SK-N-MC (cell line): Measurements from ENCODE around the gene ATP6V1A.

Source experiments
- DNase-seq: peaks from one replicate; pipeline ENCODE4 v3.0.0-alpha.2; 2011; ENCODE audit warnings: low read depth, low spot score
- H3K27ac ChIP-seq: fragments of 200-600 bp; sonication (generic); 2 replicates; pipeline ENCODE4 v1.5.1; 2016; ENCODE audit warnings: mixed run types
- H3K36me3 ChIP-seq: fragments of 200-600 bp; sonication (generic); 2 replicates; pipeline ENCODE4 v1.6.1; 2017; ENCODE audit warnings: antibody characterized with exemption, low read length, mixed read lengths; ENCODE audit not compliant: insufficient read depth
- H3K4me3 ChIP-seq: fragments of 200-600 bp; sonication (generic); 2 replicates; pipeline ENCODE4 v1.5.1; 2016
- H3K9ac ChIP-seq: fragments of 200-600 bp; sonication (generic); 2 replicates; pipeline ENCODE4 v1.8.0; 2017; ENCODE audit warnings: mixed run types, mixed read lengths; ENCODE audit not compliant: insufficient read length
- H3K9me3 ChIP-seq: fragments of 200-600 bp; sonication (generic); 2 replicates; pipeline ENCODE4 v1.6.1; 2017; ENCODE audit warnings: low read depth, mild to moderate bottlenecking, antibody characterized with exemption, low read length, moderate library complexity, mixed read lengths
- EZH2 ChIP-seq: fragments of 200-600 bp; sonication (generic); IDR thresholded peaks from one replicate; pipeline ENCODE4 v1.6.1; 2017; ENCODE audit warnings: antibody characterized with exemption
- FOXP2 ChIP-seq: optimal IDR thresholded peaks from 2 replicates; pipeline ENCODE3; 2011; ENCODE audit warnings: mild to moderate bottlenecking, moderate library complexity; ENCODE audit not compliant: insufficient read depth; ENCODE audit errors: extremely low read length, control extremely low read depth
- POLR2AphosphoS5 ChIP-seq: IDR thresholded peaks from 2 replicates; pipeline ENCODE4 v1.6.1; 2012; ENCODE audit warnings: mild to moderate bottlenecking, low read depth, low read length, borderline replicate concordance

ATP6V1A gene

DNA sequence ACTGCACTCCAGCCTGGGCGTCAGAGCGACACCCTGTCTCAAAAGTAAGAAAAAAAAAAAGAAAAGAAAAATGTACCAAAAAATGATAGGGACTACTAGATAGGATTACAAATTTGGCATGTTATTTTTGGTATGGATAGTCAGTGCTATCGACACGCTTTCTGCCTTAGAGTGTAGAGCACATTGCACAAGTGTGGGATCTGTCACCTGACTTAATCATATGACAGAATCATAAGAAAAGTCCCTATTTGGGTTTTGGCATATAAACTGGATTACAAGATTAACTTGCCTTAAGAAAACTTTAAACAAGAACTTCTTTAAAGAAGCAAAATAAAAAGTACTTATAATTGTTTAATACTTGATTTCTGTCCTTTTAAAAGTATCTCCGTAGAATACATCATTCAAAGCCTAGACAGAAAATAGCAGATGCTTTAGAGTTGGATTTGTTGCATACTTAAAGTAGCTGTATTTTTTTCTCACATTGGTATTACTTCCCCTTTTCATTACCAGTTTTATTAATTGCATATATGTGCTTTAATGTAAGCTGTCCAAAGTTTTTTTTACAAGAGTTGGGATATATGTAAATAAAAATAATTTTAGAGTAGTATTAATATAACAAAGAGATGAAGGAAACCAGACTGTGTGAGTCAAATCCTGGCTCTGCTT, 7.8 kb downstream of the ATP6V1A start:
- DNase-seq = no peak
- H3K9ac ChIP-seq = no peak overlapping the region
- no peak for TF ChIP-seq EZH2
- H3K4me3 ChIP-seq = no peak overlapping the region
- 0 out of 2 replicates have a peak, but pooled peaks cover 3% of the 10 kb centered on the region for H3K36me3 ChIP-seq
- no peaks in the 10 kb centered on the region for H3K9me3 ChIP-seq
- H3K27ac ChIP-seq = no peak overlapping the region

DNA sequence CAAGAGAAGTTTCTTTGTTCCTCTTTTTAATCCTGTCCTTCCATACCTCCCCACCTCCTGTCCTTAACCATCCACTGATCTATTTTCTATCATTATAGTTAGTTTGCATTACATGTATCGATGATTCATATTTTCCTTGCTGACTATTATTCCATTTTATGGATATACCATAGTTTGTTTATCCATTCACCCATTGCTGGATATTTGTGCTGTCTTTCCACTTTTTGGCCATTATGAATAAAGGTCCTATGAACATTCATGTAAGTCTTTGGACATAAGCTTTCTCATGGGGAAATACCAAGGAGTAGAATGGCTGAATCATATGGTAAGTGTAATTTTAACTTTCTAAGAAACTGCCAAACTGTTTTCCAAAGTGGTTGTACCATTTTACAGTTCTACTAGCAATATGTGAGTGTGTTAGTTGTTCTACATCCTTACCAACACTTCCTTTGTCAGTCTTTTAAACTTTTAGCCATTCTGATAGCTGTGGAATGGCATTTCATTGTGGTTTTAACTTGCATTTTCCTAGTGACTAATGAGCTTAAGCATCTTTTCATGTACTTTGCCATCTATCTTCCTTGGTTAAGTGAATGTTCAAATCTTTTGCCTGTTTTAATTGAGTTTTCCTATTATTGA, 11.7 kb downstream of the ATP6V1A start:
- no peak for DNase-seq
- H3K4me3 ChIP-seq = no peak overlapping the region
- TF ChIP-seq EZH2 = no peak
- no peak for TF ChIP-seq FOXP2
- no peak for TF ChIP-seq POLR2AphosphoS5

DNA sequence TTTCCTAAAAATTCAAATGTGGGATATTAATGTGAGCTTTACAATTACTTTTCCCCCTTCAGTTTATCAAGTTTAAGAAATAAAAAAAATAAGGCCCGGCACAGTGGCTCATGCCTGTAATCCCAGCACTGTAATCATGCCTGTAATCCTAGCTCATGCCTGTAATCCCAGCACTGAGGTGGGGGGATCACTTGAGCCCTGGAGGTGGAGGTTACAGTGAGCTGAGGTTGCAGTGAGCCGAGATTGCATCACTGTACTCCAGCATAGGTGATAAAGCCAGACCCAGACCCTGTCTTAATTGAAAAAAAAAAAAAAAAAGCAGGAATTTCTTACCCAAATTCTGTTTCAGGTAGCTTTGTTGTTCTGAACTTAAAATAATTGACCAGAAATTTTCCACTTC, 17.9 kb downstream of the ATP6V1A start:
- no peak overlapping the region for H3K4me3 ChIP-seq
- no peak for DNase-seq
- no peaks in the 10 kb centered on the region for H3K36me3 ChIP-seq
- H3K9ac ChIP-seq = no peak overlapping the region
- no peak for TF ChIP-seq FOXP2
- TF ChIP-seq POLR2AphosphoS5 = no peak
- no peak for TF ChIP-seq EZH2
- no peaks in the 10 kb centered on the region for H3K9me3 ChIP-seq
- H3K27ac ChIP-seq = no peak overlapping the region

More for the DNA sequence above, 11.7 kb downstream of the ATP6V1A start:
- no peaks in the 10 kb centered on the region for H3K9me3 ChIP-seq
- H3K27ac ChIP-seq = no peak overlapping the region
- H3K36me3 ChIP-seq = 0 out of 2 replicates have a peak, but pooled peaks cover 3% of the 10 kb centered on the region
- no peak overlapping the region for H3K9ac ChIP-seq

DNA sequence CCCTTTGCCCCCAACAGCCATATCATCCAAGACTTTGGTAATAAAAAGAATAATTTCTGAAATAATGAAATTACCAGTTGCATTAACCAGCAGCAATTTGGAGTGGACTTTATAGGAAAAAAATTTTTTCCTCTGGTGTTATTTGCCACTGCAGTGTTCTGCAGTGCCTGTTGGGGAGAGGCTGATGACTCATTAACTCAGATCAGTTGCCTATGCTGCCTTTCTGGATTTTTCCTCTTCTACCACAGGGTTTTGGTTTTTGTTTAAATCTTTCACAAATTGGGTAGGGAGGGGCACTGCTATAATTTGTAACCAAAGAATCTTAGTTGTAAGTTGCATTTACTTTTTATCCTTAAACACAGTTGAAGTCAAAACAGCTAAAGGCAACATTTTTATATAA, 22.7 kb downstream of the ATP6V1A start:
- TF ChIP-seq FOXP2 (no peak), POLR2AphosphoS5 (no peak), EZH2 (no peak)
- Histone ChIP-seq H3K36me3 (no peaks in the 10 kb centered on the region), H3K9me3 (no peaks in the 10 kb centered on the region), H3K4me3 (no peak overlapping the region), H3K27ac (no peak overlapping the region), H3K9ac (no peak overlapping the region)
- no peak for DNase-seq

DNA sequence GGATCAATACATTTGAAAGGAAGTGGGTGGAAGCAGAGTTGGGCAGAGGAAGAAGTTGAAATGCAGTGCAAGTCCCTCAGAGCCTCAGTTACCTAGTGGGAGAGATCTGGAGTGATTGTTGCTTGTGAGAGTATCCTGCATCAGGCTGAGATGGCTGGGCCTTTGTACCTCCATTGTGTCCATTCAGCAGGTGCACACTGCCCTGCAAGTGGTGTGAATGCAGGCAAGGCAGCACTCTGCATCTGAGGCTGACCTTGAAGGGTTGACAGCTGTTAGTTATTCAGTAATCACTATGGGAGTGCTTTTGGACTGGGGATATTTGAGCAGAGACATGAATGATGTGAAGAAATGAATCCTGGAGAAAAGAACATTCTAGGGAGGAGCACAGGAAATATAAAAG, 25.2 kb downstream of the ATP6V1A start:
- no peak for TF ChIP-seq POLR2AphosphoS5
- TF ChIP-seq FOXP2 = no peak
- no peak for TF ChIP-seq EZH2
- H3K9ac ChIP-seq = no peak overlapping the region
- no peak overlapping the region for H3K4me3 ChIP-seq
- DNase-seq = no peak
- no peaks in the 10 kb centered on the region for H3K9me3 ChIP-seq
- H3K36me3 ChIP-seq = no peaks in the 10 kb centered on the region
- no peak overlapping the region for H3K27ac ChIP-seq

DNA sequence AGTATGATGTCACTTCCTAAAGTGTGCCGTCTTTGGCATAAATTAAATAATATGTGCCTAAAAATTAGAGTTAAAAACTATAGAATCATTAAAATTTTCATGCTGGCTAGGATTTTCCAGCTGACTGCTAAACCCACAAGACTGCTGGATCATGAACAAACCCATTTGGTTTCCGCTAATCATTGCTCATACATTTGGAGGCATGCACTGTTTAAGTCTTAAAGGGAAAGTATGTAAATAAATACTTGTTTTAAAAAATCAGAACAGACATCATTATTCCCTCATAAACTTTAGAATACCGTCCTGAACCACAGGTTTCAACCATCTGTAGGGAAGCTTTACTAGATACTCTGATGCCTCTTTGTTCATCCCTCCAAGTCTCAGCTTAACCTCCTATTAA, 26.5 kb downstream of the ATP6V1A start:
- no peak overlapping the region for H3K9ac ChIP-seq
- H3K4me3 ChIP-seq = no peak overlapping the region
- TF ChIP-seq FOXP2 (no peak), POLR2AphosphoS5 (no peak), EZH2 (no peak)
- no peaks in the 10 kb centered on the region for H3K9me3 ChIP-seq
- no peaks in the 10 kb centered on the region for H3K36me3 ChIP-seq
- H3K27ac ChIP-seq = no peak overlapping the region
- DNase-seq = no peak

DNA sequence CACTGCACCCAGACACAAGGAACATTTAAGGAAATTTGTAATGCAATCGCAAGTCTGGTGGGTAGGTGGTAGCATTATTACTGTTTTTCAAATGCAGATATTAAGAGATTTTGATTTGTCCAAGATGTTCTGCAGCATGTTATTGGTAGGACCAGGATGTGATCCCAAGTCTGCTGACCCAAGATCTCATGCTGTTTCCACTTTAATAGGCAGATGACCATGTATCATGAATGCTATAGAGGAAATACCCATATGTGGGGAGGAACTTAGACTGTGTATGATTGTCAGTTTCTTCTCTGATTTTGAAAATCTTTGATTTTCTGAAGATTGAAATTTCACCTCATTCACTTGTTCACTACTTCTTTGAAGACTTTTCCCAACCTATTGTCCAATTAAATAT, 28.7 kb downstream of the ATP6V1A start:
- DNase-seq = no peak
- H3K27ac ChIP-seq = no peak overlapping the region
- no peaks in the 10 kb centered on the region for H3K36me3 ChIP-seq
- H3K4me3 ChIP-seq = no peak overlapping the region
- no peak overlapping the region for H3K9ac ChIP-seq
- TF ChIP-seq FOXP2 = no peak
- TF ChIP-seq POLR2AphosphoS5 = no peak
- no peak for TF ChIP-seq EZH2
- H3K9me3 ChIP-seq = no peaks in the 10 kb centered on the region

DNA sequence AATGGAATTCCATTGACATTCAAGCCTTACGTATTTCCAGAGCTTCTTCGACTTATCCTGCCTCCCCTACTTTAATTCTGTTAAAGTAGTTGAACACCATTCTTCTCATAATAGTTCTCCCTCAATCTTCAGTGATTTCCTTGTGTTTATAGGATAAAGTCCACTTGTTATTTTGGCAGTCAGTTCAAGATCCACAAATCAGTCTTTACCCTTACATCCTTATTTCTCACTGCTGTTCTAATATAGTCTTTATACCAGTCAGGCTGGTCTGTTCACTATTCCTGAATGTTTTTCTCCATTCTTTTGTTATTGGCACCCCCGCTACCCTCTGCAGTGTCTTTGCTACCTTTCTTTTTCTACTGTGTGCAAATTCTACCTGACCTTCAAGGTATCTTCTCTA, 29.7 kb downstream of the ATP6V1A start:
- no peaks in the 10 kb centered on the region; the same call in 1 of the 2 replicates for H3K36me3 ChIP-seq
- no peak overlapping the region; the same call in 1 of the 2 replicates for H3K27ac ChIP-seq
- no peak for DNase-seq
- H3K9me3 ChIP-seq = no peaks in the 10 kb centered on the region
- no peak for TF ChIP-seq FOXP2
- TF ChIP-seq POLR2AphosphoS5 = no peak
- no peak for TF ChIP-seq EZH2
- no peak overlapping the region for H3K9ac ChIP-seq
- H3K4me3 ChIP-seq = no peak overlapping the region

DNA sequence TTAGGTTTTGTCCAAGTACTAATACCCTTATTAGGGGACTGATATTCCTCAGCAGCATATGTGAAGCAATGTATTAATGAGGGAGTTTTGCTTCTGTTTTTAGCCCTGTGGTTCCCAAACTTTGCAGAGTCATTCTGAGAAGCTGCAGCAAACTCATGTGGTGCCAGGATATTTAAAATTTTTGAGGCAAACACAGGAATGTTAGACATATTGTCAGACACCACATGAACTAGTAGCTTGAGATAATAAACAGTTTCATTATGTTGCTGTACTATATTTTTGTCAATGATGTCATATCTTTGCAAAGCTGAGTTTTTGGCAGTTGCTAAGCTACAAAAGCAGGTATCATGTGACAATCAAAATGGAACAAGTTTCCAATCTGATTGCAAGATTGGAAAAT, 36.6 kb downstream of the ATP6V1A start:
- Histone ChIP-seq H3K27ac (peak overlapping the region; percentile 99), H3K36me3 (peaks cover 7% of the 10 kb centered on the region), H3K4me3 (peak overlapping the region; percentile 72), H3K9ac (peak overlapping the region; percentile 80), H3K9me3 (no peaks in the 10 kb centered on the region)
- no peak for TF ChIP-seq EZH2
- no peak for TF ChIP-seq POLR2AphosphoS5
- no peak for TF ChIP-seq FOXP2
- peak; percentile 78 for DNase-seq
